HG03457 (cell line): Measurements from ENCODE around the gene VEGFA.
"Not testable (repeated sequence)": the region's sequence is repeated elsewhere in the genome, so short reads cannot be mapped to it uniquely, and the experiment has no call there.

ENCODE experiments used
- ATAC-seq: cut with Tn5 transposase; IDR thresholded peaks from one replicate; pipeline ENCODE4 v1.9.1; 2021; ENCODE audit warnings: moderate number of reproducible peaks; ENCODE audit not compliant: unreplicated experiment

VEGFA gene

GRCh38 chr6:43818973-43819372 lies 49.0 kb downstream of the VEGFA start:
- not testable (repeated sequence) for ATAC-seq

GRCh38 chr6:43819958-43820357 lies 49.9 kb downstream of the VEGFA start:
- no peak for ATAC-seq

GRCh38 chr6:43820486-43820885 lies 50.5 kb downstream of the VEGFA start:
- ATAC-seq, result no peak

- no peak for ATAC-seq
These were observed 51.3 kb downstream of the VEGFA start for GRCh38 chr6:43821101-43821886.

- ATAC-seq, result no peak
These were observed 53.4 kb downstream of the VEGFA start for GRCh38 chr6:43823390-43823789.

GRCh38 chr6:43823879-43824702 lies 54.1 kb downstream of the VEGFA start:
- ATAC-seq, result no peak

GRCh38 chr6:43824703-43825064 lies 54.7 kb downstream of the VEGFA start:
- ATAC-seq, result no peak

GRCh38 chr6:43825187-43826115 lies 55.4 kb downstream of the VEGFA start:
- no peak for ATAC-seq

GRCh38 chr6:43826730-43827129 lies 56.7 kb downstream of the VEGFA start:
- ATAC-seq, result no peak

GRCh38 chr6:43827898-43828297 lies 57.9 kb downstream of the VEGFA start:
- ATAC-seq, result no peak

- ATAC-seq, result no peak
These were observed 58.7 kb downstream of the VEGFA start for GRCh38 chr6:43828711-43829110.

GRCh38 chr6:43829470-43829869 lies 59.5 kb downstream of the VEGFA start:
- no peak for ATAC-seq

- ATAC-seq, result no peak
These were observed 60.8 kb downstream of the VEGFA start for GRCh38 chr6:43830775-43831174.

- no peak for ATAC-seq
These were observed 61.2 kb downstream of the VEGFA start for GRCh38 chr6:43831191-43831590.

- no peak for ATAC-seq
These were observed 63.4 kb downstream of the VEGFA start for GRCh38 chr6:43833223-43833995.

- no peak for ATAC-seq
These were observed 64.0 kb downstream of the VEGFA start for GRCh38 chr6:43833996-43834390.

- no peak for ATAC-seq
These were observed 64.6 kb downstream of the VEGFA start for GRCh38 chr6:43834528-43835155.

GRCh38 chr6:43835872-43836419 lies 65.9 kb downstream of the VEGFA start:
- no peak for ATAC-seq
